Measurements from ENCODE around the gene UBAC1. TPM values are rescaled to one million over a fixed set of nuclear protein-coding genes. Genes with fewer than 3 reads are reported as not detected.

Gene UBAC1
- total RNA-seq, 1 experiment from 2014 or later: 55.4 TPM

DNA sequence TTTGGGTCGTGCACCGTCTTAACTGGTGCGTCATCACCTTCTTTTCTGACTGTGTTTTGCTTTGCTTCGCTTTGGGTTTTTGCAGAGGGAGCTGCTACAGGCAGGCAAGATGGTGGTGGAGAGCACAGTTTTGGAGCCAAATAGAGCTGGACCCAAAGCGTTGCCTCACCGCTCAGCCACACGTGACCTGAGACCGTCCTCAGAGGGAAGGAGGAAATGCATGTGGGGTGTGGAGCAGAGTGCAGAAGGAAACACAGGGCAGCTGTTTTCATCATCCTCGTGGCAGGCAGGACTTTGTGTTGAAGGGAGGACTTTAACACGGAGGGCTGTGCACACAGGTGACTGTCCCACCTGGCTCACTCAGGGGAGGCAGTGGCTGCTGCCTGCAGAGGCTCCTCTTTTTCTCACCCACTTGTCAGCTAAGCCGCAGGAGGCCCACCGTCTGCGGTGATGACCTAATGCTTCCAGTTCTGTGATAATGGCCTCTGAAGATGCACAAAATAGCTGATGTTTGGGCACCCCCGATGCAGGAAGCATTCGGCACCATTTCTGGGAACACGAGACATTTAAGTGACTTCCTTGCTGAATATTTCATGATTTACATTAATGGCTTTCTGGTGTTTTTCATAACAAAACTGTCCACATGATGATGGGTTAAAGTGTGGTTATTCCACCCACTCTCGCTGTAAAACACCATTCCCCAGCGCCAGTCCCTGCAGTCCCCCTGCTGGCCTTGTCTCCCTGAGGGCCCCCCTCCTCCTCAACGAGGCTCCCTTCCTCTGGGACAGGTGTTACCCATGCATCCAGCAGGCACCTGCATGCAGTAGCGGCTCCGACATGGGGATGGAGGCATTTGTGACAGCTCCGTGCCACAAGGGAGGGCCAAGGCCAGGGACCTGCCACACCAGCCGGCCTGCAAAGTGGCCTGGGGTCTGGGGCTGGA, 12.4 kb upstream of the UBAC1 start:
- H3K4me3 ChIP-seq (ENCODE audit: low read depth, low read length): no peak overlapping the region
- DNase-seq: no peak
- intact Hi-C loops (cut with micrococcal nuclease; ENCODE audit: unreplicated experiment): no loop called here
- POLR2A ChIA-PET: no interaction called here
- H3K36me3 Mint-ChIP-seq (ENCODE audit: insufficient read depth, unreplicated experiment): no peaks in the 10 kb centered on the region
- no peaks in the 10 kb centered on the region for H3K4me1 ChIP-seq
- H3K27me3 Mint-ChIP-seq (ENCODE audit: insufficient read depth, unreplicated experiment): peaks cover 7% of the 10 kb centered on the region
- BruUV-seq (replicated peaks): no TSS peak
- H3K9me3 Mint-ChIP-seq (ENCODE audit: unreplicated experiment): no peaks in the 10 kb centered on the region
- no peak overlapping the region for H3K4me3 Mint-ChIP-seq (ENCODE audit: unreplicated experiment)
- no peaks in the 10 kb centered on the region for H3K9me3 ChIP-seq
- H3K36me3 ChIP-seq (ENCODE audit: control insufficient read depth, insufficient read depth, low read length): no peaks in the 10 kb centered on the region
- no peak overlapping the region for H3K27ac Mint-ChIP-seq (ENCODE audit: unreplicated experiment)
- no peaks in the 10 kb centered on the region for H3K27me3 ChIP-seq (replicated peaks; ENCODE audit: control insufficient read depth, insufficient read depth, low read length)
- CTCF ChIA-PET: no interaction called here
- TF ChIP-seq, protein P1, sequence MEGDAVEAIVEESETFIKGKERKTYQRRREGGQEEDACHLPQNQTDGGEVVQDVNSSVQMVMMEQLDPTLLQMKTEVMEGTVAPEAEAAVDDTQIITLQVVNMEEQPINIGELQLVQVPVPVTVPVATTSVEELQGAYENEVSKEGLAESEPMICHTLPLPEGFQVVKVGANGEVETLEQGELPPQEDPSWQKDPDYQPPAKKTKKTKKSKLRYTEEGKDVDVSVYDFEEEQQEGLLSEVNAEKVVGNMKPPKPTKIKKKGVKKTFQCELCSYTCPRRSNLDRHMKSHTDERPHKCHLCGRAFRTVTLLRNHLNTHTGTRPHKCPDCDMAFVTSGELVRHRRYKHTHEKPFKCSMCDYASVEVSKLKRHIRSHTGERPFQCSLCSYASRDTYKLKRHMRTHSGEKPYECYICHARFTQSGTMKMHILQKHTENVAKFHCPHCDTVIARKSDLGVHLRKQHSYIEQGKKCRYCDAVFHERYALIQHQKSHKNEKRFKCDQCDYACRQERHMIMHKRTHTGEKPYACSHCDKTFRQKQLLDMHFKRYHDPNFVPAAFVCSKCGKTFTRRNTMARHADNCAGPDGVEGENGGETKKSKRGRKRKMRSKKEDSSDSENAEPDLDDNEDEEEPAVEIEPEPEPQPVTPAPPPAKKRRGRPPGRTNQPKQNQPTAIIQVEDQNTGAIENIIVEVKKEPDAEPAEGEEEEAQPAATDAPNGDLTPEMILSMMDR (IDR thresholded peaks at IDR 0.05; ENCODE audit: insufficient read depth in 1 of 2, low read depth in 1 of 2, low read length in 1 of 2, severe bottlenecking in 1 of 2, unreplicated experiment in 1 of 2): no peak
- H3K4me1 Mint-ChIP-seq (ENCODE audit: low read depth, unreplicated experiment): no peaks in the 10 kb centered on the region

DNA sequence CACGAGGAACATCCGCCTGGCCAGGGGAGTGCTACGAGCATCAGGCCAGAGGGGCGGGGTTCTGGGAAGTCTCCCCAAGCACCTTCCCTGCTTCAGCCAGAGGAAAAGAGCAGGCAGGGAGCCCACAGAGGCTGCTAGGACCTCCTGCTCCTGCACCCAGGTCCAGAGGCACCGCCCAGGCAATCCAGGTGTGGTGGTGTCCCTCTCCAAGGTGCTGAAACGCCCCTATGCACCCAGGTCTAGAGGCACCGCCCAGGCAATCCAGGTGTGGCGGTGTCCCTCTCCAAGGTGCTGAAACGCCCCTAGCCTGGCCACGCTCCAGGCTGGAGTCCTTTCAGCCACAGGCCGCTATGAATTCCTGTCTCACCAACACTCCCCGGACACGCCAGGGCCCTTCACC, 10.7 kb upstream of the UBAC1 start:
- no peaks in the 10 kb centered on the region for H3K36me3 Mint-ChIP-seq (ENCODE audit: insufficient read depth, unreplicated experiment)
- no peak overlapping the region for H3K4me3 Mint-ChIP-seq (ENCODE audit: unreplicated experiment)
- Histone ChIP-seq H3K36me3 (ENCODE audit: control insufficient read depth, insufficient read depth, low read length) (no peaks in the 10 kb centered on the region), H3K4me1 (0 out of 2 replicates have a peak, but pooled peaks cover 4% of the 10 kb centered on the region), H3K4me3 (ENCODE audit: low read depth, low read length) (no peak overlapping the region), H3K9me3 (no peaks in the 10 kb centered on the region), H3K27me3 (replicated peaks; ENCODE audit: control insufficient read depth, insufficient read depth, low read length) (no peaks in the 10 kb centered on the region)
- CTCF ChIA-PET: no interaction called here
- TF ChIP-seq, protein P1 (IDR thresholded peaks at IDR 0.05; ENCODE audit: insufficient read depth in 1 of 2, low read depth in 1 of 2, low read length in 1 of 2, severe bottlenecking in 1 of 2, unreplicated experiment in 1 of 2): no peak
- POLR2A ChIA-PET: no interaction called here
- no TSS peak for BruUV-seq (replicated peaks)
- H3K9me3 Mint-ChIP-seq (ENCODE audit: unreplicated experiment): no peaks in the 10 kb centered on the region
- peaks cover 5% of the 10 kb centered on the region for H3K4me1 Mint-ChIP-seq (ENCODE audit: low read depth, unreplicated experiment)
- intact Hi-C loops (cut with micrococcal nuclease; ENCODE audit: unreplicated experiment): no loop called here
- H3K27ac Mint-ChIP-seq (ENCODE audit: unreplicated experiment): no peak overlapping the region
- H3K27me3 Mint-ChIP-seq (ENCODE audit: insufficient read depth, unreplicated experiment): peaks cover 7% of the 10 kb centered on the region
- DNase-seq: peak; percentile 94 to 96

DNA sequence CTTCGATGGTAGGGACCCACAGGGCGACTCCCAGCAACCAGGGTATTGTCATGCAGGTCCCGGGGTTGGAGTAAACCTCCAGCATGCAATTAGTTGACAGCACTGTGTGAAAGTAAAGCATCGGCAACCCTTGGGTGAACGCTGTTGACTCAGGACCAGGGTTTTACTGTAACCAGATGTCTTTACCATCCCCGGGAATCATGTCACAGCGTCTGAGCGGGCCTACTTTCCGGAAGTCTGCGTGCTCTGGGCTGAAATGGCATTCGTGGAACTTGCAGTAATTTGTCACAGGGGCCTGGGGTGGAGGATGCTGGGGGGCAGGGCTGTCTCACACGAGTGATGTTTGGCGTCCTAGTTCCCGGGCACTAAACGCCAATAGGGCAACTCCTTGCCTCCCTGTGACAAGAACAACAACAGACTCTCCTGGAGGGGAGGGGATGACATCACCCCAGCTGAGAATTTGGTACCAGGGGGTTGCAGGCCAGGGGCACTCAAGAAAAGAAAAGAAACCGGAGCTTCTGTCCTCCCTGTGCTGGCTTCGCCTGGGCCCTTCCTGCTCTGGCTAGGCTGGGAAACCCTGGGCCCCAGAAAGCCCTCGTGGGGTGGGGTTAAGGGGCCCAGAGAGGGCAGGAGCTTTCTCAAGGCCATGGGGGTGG, 10.1 kb upstream of the UBAC1 start:
- H3K27me3 Mint-ChIP-seq (ENCODE audit: insufficient read depth, unreplicated experiment): peaks cover 7% of the 10 kb centered on the region
- intact Hi-C loops (cut with micrococcal nuclease; ENCODE audit: unreplicated experiment): no loop called here
- ChIA-PET POLR2A (no interaction called here), CTCF (no interaction called here)
- Histone ChIP-seq H3K27me3 (replicated peaks; ENCODE audit: control insufficient read depth, insufficient read depth, low read length) (no peaks in the 10 kb centered on the region), H3K36me3 (ENCODE audit: control insufficient read depth, insufficient read depth, low read length) (no peaks in the 10 kb centered on the region), H3K4me1 (0 out of 2 replicates have a peak, but pooled peaks cover 4% of the 10 kb centered on the region), H3K4me3 (ENCODE audit: low read depth, low read length) (no peak overlapping the region), H3K9me3 (no peaks in the 10 kb centered on the region)
- no peaks in the 10 kb centered on the region for H3K36me3 Mint-ChIP-seq (ENCODE audit: insufficient read depth, unreplicated experiment)
- no peak for DNase-seq
- no peak overlapping the region for H3K27ac Mint-ChIP-seq (ENCODE audit: unreplicated experiment)
- peaks cover 5% of the 10 kb centered on the region for H3K4me1 Mint-ChIP-seq (ENCODE audit: low read depth, unreplicated experiment)
- H3K4me3 Mint-ChIP-seq (ENCODE audit: unreplicated experiment): no peak overlapping the region
- no peaks in the 10 kb centered on the region for H3K9me3 Mint-ChIP-seq (ENCODE audit: unreplicated experiment)
- TF ChIP-seq, protein P1 (IDR thresholded peaks at IDR 0.05; ENCODE audit: insufficient read depth in 1 of 2, low read depth in 1 of 2, low read length in 1 of 2, severe bottlenecking in 1 of 2, unreplicated experiment in 1 of 2): no peak
- BruUV-seq (replicated peaks): no TSS peak

Measured in Caco-2 (cell line).